ENCODE measurements around the gene SIVA1.

- TF ChIP-seq CTCF (IDR thresholded peaks at IDR 0.05; ENCODE audit: control extremely low read depth in 1 of 3, insufficient read depth in 1 of 3, low read depth in 1 of 3, low read length in 3 of 3) (no peak), JUN (IDR thresholded peaks at IDR 0.05; ENCODE audit: low read depth, low read length) (no peak), RAD21 (IDR thresholded peaks at IDR 0.05 in 1 of 2, conservative IDR thresholded peaks at IDR 0.05 in 1 of 2; ENCODE audit: low read depth in 2 of 2, low read length in 2 of 2) (no peak), GABPA (IDR thresholded peaks at IDR 0.05; ENCODE audit: borderline replicate concordance, insufficient read depth, low read length) (no peak), POLR2AphosphoS5 (IDR thresholded peaks at IDR 0.05; ENCODE audit: low read depth, low read length) (no peak), ATF2 (IDR thresholded peaks at IDR 0.05; ENCODE audit: low read length) (no peak), SP2 (IDR thresholded peaks at IDR 0.05; ENCODE audit: low read length) (no peak), SIRT6 (IDR thresholded peaks at IDR 0.05; ENCODE audit: low read length) (no peak), POLR2A (IDR thresholded peaks at IDR 0.05; ENCODE audit: control extremely low read depth in 1 of 2, low read depth in 2 of 2, low read length in 2 of 2) (no peak)
Measured at GRCh38 chr14:104739026-104739425, 13.9 kb upstream of the SIVA1 start.
